Osteoblast (primary cell): ENCODE results near the gene RS1. TPM values are rescaled to one million over a fixed set of nuclear protein-coding genes. Genes with fewer than 3 reads are reported as not detected.

ENCODE experiments used
- DNase-seq: peaks from one replicate; pipeline ENCODE4 v3.0.0; 2011; ENCODE audit warnings: low spot score, mixed read lengths; ENCODE audit not compliant: insufficient read length; ENCODE audit errors: missing footprints
- H2AFZ ChIP-seq: 2 replicates; pipeline ENCODE4 v1.6.0; 2011; ENCODE audit warnings: mild to moderate bottlenecking, low read length
- H3K27ac ChIP-seq: 2 replicates; pipeline ENCODE4 v1.5.1; 2011; ENCODE audit warnings: mild to moderate bottlenecking, low read depth, low read length, moderate library complexity
- H3K27me3 ChIP-seq: 2 replicates; pipeline ENCODE4 v1.6.0; 2012; ENCODE audit warnings: mild to moderate bottlenecking, control low read depth, inconsistent platforms, low read length, moderate library complexity; ENCODE audit not compliant: insufficient read depth
- H3K36me3 ChIP-seq: 2 replicates; pipeline ENCODE4 v1.5.1; 2011; ENCODE audit warnings: mild to moderate bottlenecking, low read length, control low read depth, moderate library complexity; ENCODE audit not compliant: insufficient read depth
- H3K4me1 ChIP-seq: 2 replicates; pipeline ENCODE4 v1.5.1; 2011; ENCODE audit warnings: mild to moderate bottlenecking, low read length, control low read depth, moderate library complexity; ENCODE audit not compliant: insufficient read depth
- H3K4me2 ChIP-seq: 2 replicates; pipeline ENCODE4 v1.6.0; 2011; ENCODE audit warnings: mild to moderate bottlenecking, low read length; ENCODE audit not compliant: insufficient read depth
- H3K4me3 ChIP-seq: fragments of 200-600 bp; sonication (generic); 3 replicates; pipeline ENCODE4 v1.5.1; 2012; ENCODE audit warnings: mild to moderate bottlenecking, low read length, inconsistent platforms; ENCODE audit not compliant: insufficient read depth
- H3K79me2 ChIP-seq: 2 replicates; pipeline ENCODE4 v1.6.0; 2012; ENCODE audit warnings: mild to moderate bottlenecking, low read length, control low read depth, inconsistent platforms; ENCODE audit not compliant: insufficient read depth
- H3K9me3 ChIP-seq: 2 replicates; pipeline ENCODE4 v1.5.1; 2011; ENCODE audit warnings: low read depth, low read length, control low read depth
- H4K20me1 ChIP-seq: 2 replicates; pipeline ENCODE4 v1.6.0; 2012; ENCODE audit warnings: mild to moderate bottlenecking, low read length, control low read depth; ENCODE audit not compliant: insufficient read depth
- CTCF ChIP-seq: IDR thresholded peaks from 2 replicates; pipeline ENCODE4 v1.5.1; 2011; ENCODE audit warnings: mild to moderate bottlenecking, low read depth, low read length, moderate library complexity; ENCODE audit errors: extremely low read depth
- total RNA-seq: library from RNA; depleted of rRNA; stranded (reverse); fragments of >200 nt; gene quantifications from 2 replicates; pipeline ENCODE4 v1.2.3, GENCODE V29; 2012

RS1 gene
- total RNA-seq, 1 donor = not detected

GRCh38 chrX:18668071-18668835, 3.7 kb downstream of the RS1 start:
- H2AFZ ChIP-seq = no peak overlapping the region
- no peaks in the 10 kb centered on the region for H3K4me1 ChIP-seq
- no peaks in the 10 kb centered on the region for H3K36me3 ChIP-seq
- no peak overlapping the region for H3K4me2 ChIP-seq
- no peak overlapping the region for H3K27ac ChIP-seq
- no peak for DNase-seq
- no peaks in the 10 kb centered on the region for H3K79me2 ChIP-seq
- H4K20me1 ChIP-seq = no peaks in the 10 kb centered on the region
- no peak for TF ChIP-seq CTCF
- H3K27me3 ChIP-seq = no peaks in the 10 kb centered on the region
- H3K9me3 ChIP-seq = no peaks in the 10 kb centered on the region
- H3K4me3 ChIP-seq = no peak overlapping the region

GRCh38 chrX:18666614-18667013, 5.3 kb downstream of the RS1 start:
- Histone ChIP-seq H3K27ac (no peak overlapping the region), H3K79me2 (no peaks in the 10 kb centered on the region), H3K4me2 (no peak overlapping the region), H3K4me3 (no peak overlapping the region), H3K27me3 (no peaks in the 10 kb centered on the region), H3K36me3 (no peaks in the 10 kb centered on the region), H3K4me1 (no peaks in the 10 kb centered on the region), H3K9me3 (no peaks in the 10 kb centered on the region), H2AFZ (no peak overlapping the region), H4K20me1 (no peaks in the 10 kb centered on the region)
- TF ChIP-seq CTCF = no peak
- DNase-seq = no peak

GRCh38 chrX:18664947-18665346, 7.0 kb downstream of the RS1 start:
- Histone ChIP-seq H3K4me1 (no peaks in the 10 kb centered on the region), H3K27ac (no peak overlapping the region), H3K79me2 (no peaks in the 10 kb centered on the region), H3K36me3 (no peaks in the 10 kb centered on the region), H3K27me3 (no peaks in the 10 kb centered on the region), H3K4me2 (no peak overlapping the region), H2AFZ (no peak overlapping the region), H3K4me3 (no peak overlapping the region), H4K20me1 (no peaks in the 10 kb centered on the region), H3K9me3 (no peaks in the 10 kb centered on the region)
- no peak for DNase-seq
- no peak for TF ChIP-seq CTCF

GRCh38 chrX:18661273-18661672, 10.6 kb downstream of the RS1 start:
- no peaks in the 10 kb centered on the region for H3K4me1 ChIP-seq
- no peaks in the 10 kb centered on the region for H4K20me1 ChIP-seq
- H3K36me3 ChIP-seq = no peaks in the 10 kb centered on the region
- no peak overlapping the region for H3K4me2 ChIP-seq
- H2AFZ ChIP-seq = no peak overlapping the region
- H3K9me3 ChIP-seq = no peaks in the 10 kb centered on the region
- no peaks in the 10 kb centered on the region for H3K79me2 ChIP-seq
- no peak for DNase-seq
- TF ChIP-seq CTCF = no peak
- H3K27ac ChIP-seq = no peak overlapping the region
- no peak overlapping the region for H3K4me3 ChIP-seq
- no peaks in the 10 kb centered on the region for H3K27me3 ChIP-seq
